22Rv1 (cell line): ENCODE data around the gene TNNT2.

Source experiments
- CTCF ChIP-seq: fragments of 450-650 bp; IDR thresholded peaks from 2 replicates; pipeline ENCODE4 v1.5.1; 2017; ENCODE audit warnings: mild to moderate bottlenecking
- ZFX ChIP-seq: fragments of 450-650 bp; IDR thresholded peaks from 2 replicates; pipeline ENCODE4 v1.6.1; 2017; ENCODE audit warnings: antibody characterized with exemption, borderline replicate concordance

DNA sequence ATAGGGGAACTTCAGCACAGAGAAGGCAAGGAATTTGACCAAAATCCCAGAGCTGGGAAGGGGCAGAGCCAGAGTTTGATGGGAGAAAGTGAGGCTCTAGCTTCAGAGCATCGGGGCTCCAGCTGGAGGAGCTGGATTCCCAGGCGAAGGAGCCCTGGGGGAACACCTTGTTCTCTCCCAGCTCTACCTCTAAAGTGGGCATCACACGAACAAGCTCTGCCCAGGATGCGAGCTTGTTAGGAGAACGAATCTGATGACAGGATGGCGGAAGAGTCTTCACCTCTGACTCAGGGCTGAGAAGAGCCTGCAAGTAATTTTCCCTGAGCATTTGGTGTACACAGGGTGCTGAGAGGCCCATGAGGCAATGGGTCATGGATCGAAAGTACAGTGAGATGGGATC is 22.0 kb downstream of the TNNT2 start:
- no peak for TF ChIP-seq CTCF
- TF ChIP-seq ZFX, result no peak
